ENCODE data around the gene VWA2.

The VWA2 gene

DNA sequence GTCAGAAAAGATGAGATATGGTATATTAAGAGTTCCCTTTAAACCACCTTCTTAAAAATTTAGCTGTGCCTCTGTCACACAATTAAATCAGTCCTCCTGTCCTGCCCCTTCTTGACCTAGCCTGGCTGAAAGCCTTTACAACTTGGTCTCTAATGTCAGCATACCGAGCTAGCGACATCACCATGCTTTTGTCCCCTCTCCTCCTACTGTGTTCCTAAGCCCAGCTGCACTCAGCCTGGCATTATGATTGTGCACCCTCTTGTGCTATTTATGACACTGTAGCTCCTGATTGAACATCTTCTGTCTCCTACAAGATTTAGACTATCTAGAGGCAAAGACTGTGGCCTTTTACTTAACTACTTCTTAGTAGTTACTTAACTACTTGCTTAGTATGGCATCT is 30.7 kb upstream of the VWA2 start:
- TF ChIP-seq, protein P1, sequence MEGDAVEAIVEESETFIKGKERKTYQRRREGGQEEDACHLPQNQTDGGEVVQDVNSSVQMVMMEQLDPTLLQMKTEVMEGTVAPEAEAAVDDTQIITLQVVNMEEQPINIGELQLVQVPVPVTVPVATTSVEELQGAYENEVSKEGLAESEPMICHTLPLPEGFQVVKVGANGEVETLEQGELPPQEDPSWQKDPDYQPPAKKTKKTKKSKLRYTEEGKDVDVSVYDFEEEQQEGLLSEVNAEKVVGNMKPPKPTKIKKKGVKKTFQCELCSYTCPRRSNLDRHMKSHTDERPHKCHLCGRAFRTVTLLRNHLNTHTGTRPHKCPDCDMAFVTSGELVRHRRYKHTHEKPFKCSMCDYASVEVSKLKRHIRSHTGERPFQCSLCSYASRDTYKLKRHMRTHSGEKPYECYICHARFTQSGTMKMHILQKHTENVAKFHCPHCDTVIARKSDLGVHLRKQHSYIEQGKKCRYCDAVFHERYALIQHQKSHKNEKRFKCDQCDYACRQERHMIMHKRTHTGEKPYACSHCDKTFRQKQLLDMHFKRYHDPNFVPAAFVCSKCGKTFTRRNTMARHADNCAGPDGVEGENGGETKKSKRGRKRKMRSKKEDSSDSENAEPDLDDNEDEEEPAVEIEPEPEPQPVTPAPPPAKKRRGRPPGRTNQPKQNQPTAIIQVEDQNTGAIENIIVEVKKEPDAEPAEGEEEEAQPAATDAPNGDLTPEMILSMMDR (conservative IDR thresholded peaks at IDR 0.05; ENCODE audit: low read depth, low read length): no peak
- H3K4me3 ChIP-seq (ENCODE audit: low read length): no peak overlapping the region
- DNase-seq (ENCODE audit: low read depth): no peak

DNA sequence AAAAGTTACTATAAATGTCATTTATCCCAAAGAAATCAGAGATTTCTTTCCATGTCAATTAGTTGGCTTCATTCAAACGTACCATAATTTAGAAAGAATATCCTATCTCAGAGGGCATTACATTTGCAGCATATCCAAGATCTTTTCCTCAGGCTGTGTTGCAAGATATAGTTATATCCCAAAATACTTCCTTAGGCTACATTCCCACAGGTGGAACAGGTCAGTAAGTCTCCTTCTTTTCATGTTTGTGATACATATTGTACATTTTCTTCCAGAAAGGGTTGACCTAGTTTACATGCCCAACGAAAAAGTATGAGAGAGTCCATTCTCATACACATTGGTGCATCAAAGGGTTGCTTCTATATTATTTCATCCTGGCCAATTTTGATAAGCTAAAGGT is 26.9 kb upstream of the VWA2 start:
- H3K4me3 ChIP-seq (ENCODE audit: low read length): no peak overlapping the region
- no peak for DNase-seq (ENCODE audit: low read depth)
- TF ChIP-seq, protein P1 (conservative IDR thresholded peaks at IDR 0.05; ENCODE audit: low read depth, low read length): no peak

DNA sequence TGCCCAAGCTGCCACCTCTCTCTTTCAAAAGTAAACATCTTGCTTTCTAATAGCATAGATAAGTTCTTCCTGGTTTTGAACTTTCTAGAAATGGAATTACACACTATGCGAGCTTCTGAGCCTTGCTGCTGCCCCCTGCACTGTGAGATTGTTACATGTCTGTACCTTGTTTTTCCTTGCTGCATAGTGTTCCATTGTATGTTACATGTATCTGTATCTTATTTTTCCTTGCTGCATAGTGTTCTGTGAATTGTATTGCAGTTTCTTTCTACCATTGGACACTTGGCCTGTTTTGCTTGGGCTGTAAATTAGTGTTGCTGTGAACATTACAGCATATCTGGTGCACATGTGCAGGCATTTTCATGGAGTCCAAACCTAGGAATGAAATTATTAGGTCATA is 24.0 kb upstream of the VWA2 start:
- TF ChIP-seq, protein P1 (conservative IDR thresholded peaks at IDR 0.05; ENCODE audit: low read depth, low read length): no peak
- H3K4me3 ChIP-seq (ENCODE audit: low read length): no peak overlapping the region
- DNase-seq (ENCODE audit: low read depth): no peak

DNA sequence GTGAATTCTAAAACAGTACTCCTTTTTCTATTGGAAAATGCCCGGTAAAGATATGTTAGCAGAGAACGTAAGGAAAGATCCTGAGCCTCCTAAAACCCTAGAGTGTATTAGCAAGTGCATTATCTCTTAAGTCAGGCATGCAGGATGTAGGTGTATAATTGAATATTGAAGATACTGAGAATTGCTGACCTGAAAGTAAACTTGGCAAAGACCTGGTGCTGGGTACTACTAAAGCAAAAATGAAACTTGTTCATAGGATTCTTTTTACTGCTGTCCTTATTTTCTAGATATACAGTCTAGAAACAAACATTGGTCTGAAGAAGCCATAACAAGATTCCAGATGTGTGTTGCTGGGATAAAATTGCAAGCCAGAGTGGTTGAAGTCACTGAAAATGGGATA is 18.8 kb upstream of the VWA2 start:
- no peak overlapping the region for H3K4me3 ChIP-seq (ENCODE audit: low read length)
- DNase-seq (ENCODE audit: low read depth): no peak
- TF ChIP-seq, protein P1 (conservative IDR thresholded peaks at IDR 0.05; ENCODE audit: low read depth, low read length): no peak

DNA sequence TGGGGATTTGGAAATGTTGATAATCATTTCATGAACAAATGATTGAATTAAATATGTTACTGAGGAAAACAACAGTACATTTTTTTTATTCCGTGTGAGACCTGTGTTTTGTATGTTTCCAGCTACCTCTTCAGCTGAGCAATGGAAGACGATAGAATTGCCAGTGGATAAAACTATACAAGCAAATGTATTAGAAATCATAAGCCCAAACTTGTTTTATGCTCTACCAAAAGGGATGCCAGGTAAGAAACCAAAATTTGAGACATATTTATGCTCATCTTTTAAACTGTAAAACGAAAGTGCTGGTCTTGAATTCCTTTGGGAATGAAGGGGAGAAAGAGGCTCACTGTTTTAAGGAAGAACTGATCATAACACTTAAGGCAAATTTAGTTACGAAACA is 17.8 kb upstream of the VWA2 start:
- H3K4me3 ChIP-seq (ENCODE audit: low read length): no peak overlapping the region
- no peak for DNase-seq (ENCODE audit: low read depth)
- TF ChIP-seq, protein P1 (conservative IDR thresholded peaks at IDR 0.05; ENCODE audit: low read depth, low read length): no peak

DNA sequence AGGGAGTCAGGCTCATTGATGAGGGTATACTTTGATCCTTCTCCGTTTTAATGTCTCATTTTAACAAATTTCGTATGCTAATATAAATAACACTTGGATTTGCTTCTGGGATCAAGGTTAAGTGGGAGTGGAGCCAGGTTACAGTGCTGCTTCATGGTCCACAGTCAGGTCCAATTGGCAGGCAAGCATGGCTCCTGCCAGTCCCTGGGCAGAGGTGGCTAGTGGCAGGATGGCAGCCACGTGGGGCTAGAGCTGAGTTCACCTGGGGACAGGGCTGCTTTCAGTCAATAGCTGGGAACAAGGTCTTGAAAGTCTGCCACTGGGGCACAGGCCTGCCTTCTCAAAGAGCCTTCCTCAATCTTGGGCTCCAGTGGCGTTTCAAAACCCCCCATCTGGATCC is 16.0 kb upstream of the VWA2 start:
- H3K4me3 ChIP-seq (ENCODE audit: low read length): no peak overlapping the region
- TF ChIP-seq, protein P1 (conservative IDR thresholded peaks at IDR 0.05; ENCODE audit: low read depth, low read length): no peak
- DNase-seq (ENCODE audit: low read depth): no peak

DNA sequence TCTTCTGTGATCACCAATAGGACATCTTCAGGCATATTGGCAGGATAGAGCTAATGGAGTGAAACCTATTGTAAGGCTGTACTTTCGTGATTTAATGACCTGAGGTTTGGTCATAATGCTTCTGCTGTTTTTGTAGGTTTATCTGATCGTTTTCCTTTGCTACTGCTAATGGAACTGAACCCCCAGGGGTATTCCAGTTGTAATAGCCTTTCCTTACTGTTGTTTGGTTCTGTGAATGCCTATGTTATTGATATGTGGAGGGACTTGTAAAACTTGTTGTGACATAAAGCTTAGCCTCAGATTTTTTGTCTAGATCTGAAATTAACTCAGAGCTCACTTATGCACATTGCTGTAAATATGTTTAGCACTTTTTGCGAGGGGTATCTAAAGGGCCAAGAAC is 10.9 kb upstream of the VWA2 start:
- no peak for DNase-seq (ENCODE audit: low read depth)
- TF ChIP-seq, protein P1 (conservative IDR thresholded peaks at IDR 0.05; ENCODE audit: low read depth, low read length): no peak
- no peak overlapping the region for H3K4me3 ChIP-seq (ENCODE audit: low read length)

All from retinal pigment epithelial cell (primary cell).